Measurements from ENCODE around the gene TIAM2. TPM values are rescaled to one million over a fixed set of nuclear protein-coding genes. Genes with fewer than 3 reads are reported as not detected.
A peak's percentile ranks its signal among the peaks of the same experiment; 100 is the strongest.

Gene TIAM2
- total and polyA plus RNA-seq, 8 donors, result 2.0 to 9.2 (median 3.4) TPM

GRCh38 chr6:155147958-155148663 lies 153.0 kb downstream of the TIAM2 start:
- H3K4me3 ChIP-seq, result no peak overlapping the region
- ATAC-seq, result no peak
- H3K27me3 ChIP-seq, result no peaks in the 10 kb centered on the region
- no peaks in the 10 kb centered on the region for H3K36me3 ChIP-seq
- H3K9me3 ChIP-seq, result no peaks in the 10 kb centered on the region
- no peak overlapping the region for H3K27ac ChIP-seq
- TF ChIP-seq CTCF (IDR thresholded peaks at IDR 0.05), result no peak
- DNase-seq, result no peak
- H3K4me1 ChIP-seq, result no peaks in the 10 kb centered on the region
- WGBS, 2 donors, result 86 to 87% methylated on average over 7 of the region's 7 CpGs
- FAIRE-seq, result no peak
- intact Hi-C loops (cut with DNase I), result no loop called here

GRCh38 chr6:155150967-155151671 lies 156.0 kb downstream of the TIAM2 start:
- no peaks in the 10 kb centered on the region for H3K36me3 ChIP-seq
- H3K4me1 ChIP-seq, result peaks cover 0 to 3% (median 0%) of the 10 kb centered on the region in 3 donors
- no peaks in the 10 kb centered on the region for H3K9me3 ChIP-seq
- no peak for TF ChIP-seq CTCF (IDR thresholded peaks at IDR 0.05)
- H3K27me3 ChIP-seq, result no peaks in the 10 kb centered on the region
- WGBS, 2 donors, result 70 to 86% methylated on average over 9 of the region's 9 CpGs
- H3K27ac ChIP-seq, result no peak overlapping the region
- ATAC-seq (no peak), DNase-seq (no peak), FAIRE-seq (no peak)
- intact Hi-C loops (cut with DNase I), result no loop called here
- no peak overlapping the region for H3K4me3 ChIP-seq

GRCh38 chr6:155152211-155153076 lies 157.3 kb downstream of the TIAM2 start:
- H3K4me3 ChIP-seq, result no peak overlapping the region
- no peak for TF ChIP-seq CTCF (IDR thresholded peaks at IDR 0.05)
- intact Hi-C loops (cut with DNase I), result no loop called here
- no peak for FAIRE-seq
- ATAC-seq, result no peak
- H3K9me3 ChIP-seq, result no peaks in the 10 kb centered on the region
- no peak for DNase-seq
- no peaks in the 10 kb centered on the region for H3K27me3 ChIP-seq
- H3K27ac ChIP-seq, result no peak overlapping the region
- peaks cover 0 to 3% (median 0%) of the 10 kb centered on the region in 3 donors for H3K4me1 ChIP-seq
- WGBS, 2 donors, result 67 to 72% methylated on average over 11 of the region's 11 CpGs
- H3K36me3 ChIP-seq, result no peaks in the 10 kb centered on the region

GRCh38 chr6:155154158-155154830 lies 159.2 kb downstream of the TIAM2 start:
- 63 to 72% methylated on average over 11 of the region's 11 CpGs for WGBS, 2 donors
- FAIRE-seq, result no peak
- peak in 2 of 4 donors; percentile 35 to 59 for ATAC-seq
- Histone ChIP-seq H3K9me3 (no peaks in the 10 kb centered on the region), H3K27ac (no peak overlapping the region), H3K36me3 (no peaks in the 10 kb centered on the region), H3K4me3 (no peak overlapping the region), H3K4me1 (peaks cover 0 to 3% (median 0%) of the 10 kb centered on the region in 3 donors), H3K27me3 (no peaks in the 10 kb centered on the region)
- intact Hi-C loops (cut with DNase I), result no loop called here
- no peak for TF ChIP-seq CTCF (IDR thresholded peaks at IDR 0.05)
- no peak for DNase-seq

Data from pancreas (tissue), 10 donors.